Measurements from ENCODE around the gene MMAB. TPM values are rescaled to one million over a fixed set of nuclear protein-coding genes. Genes with fewer than 3 reads are reported as not detected.

Gene MMAB
- total RNA-seq, 1 donor from 2014 or later: 26.4 TPM

GRCh38 chr12:109538191-109538863, 35.0 kb downstream of the MMAB start:
- Mint-ChIP-seq H3K9me3 (no peaks in the 10 kb centered on the region), H3K4me3 (no peak overlapping the region), H3K27ac (no peak overlapping the region), H3K27me3 (ENCODE audit: low read depth) (no peaks in the 10 kb centered on the region), H3K4me1 (peaks cover 5% of the 10 kb centered on the region), H3K36me3 (peaks cover 16% of the 10 kb centered on the region)
- TF ChIP-seq CTCF (IDR thresholded peaks at IDR 0.05; ENCODE audit: unreplicated experiment): no peak
- no peak for DNase-seq (ENCODE audit: low spot score in 2 of 2, unreplicated experiment in 2 of 2)

- Mint-ChIP-seq H3K27ac (no peak overlapping the region), H3K9me3 (no peaks in the 10 kb centered on the region), H3K4me1 (peaks cover 5% of the 10 kb centered on the region), H3K4me3 (no peak overlapping the region), H3K27me3 (ENCODE audit: low read depth) (no peaks in the 10 kb centered on the region), H3K36me3 (peaks cover 19% of the 10 kb centered on the region)
- no peak for DNase-seq (ENCODE audit: low spot score in 2 of 2, unreplicated experiment in 2 of 2)
- no peak for TF ChIP-seq CTCF (IDR thresholded peaks at IDR 0.05; ENCODE audit: unreplicated experiment)
Observed at GRCh38 chr12:109537136-109537535, 36.2 kb downstream of the MMAB start.

GRCh38 chr12:109535863-109536250, 37.4 kb downstream of the MMAB start:
- no peak for DNase-seq (ENCODE audit: low spot score in 2 of 2, unreplicated experiment in 2 of 2)
- Mint-ChIP-seq H3K9me3 (no peaks in the 10 kb centered on the region), H3K27me3 (ENCODE audit: low read depth) (no peaks in the 10 kb centered on the region), H3K27ac (no peak overlapping the region), H3K36me3 (peaks cover 27% of the 10 kb centered on the region), H3K4me3 (no peak overlapping the region), H3K4me1 (peaks cover 5% of the 10 kb centered on the region)
- TF ChIP-seq CTCF (IDR thresholded peaks at IDR 0.05; ENCODE audit: unreplicated experiment): no peak

- no peaks in the 10 kb centered on the region for H3K9me3 Mint-ChIP-seq
- no peaks in the 10 kb centered on the region for H3K27me3 Mint-ChIP-seq (ENCODE audit: low read depth)
- DNase-seq (ENCODE audit: low spot score in 2 of 2, unreplicated experiment in 2 of 2): no peak
- no peak overlapping the region for H3K4me3 Mint-ChIP-seq
- peaks cover 7% of the 10 kb centered on the region for H3K4me1 Mint-ChIP-seq
- TF ChIP-seq CTCF (IDR thresholded peaks at IDR 0.05; ENCODE audit: unreplicated experiment): no peak
- no peak overlapping the region for H3K27ac Mint-ChIP-seq
- peaks cover 29% of the 10 kb centered on the region for H3K36me3 Mint-ChIP-seq
Observed at GRCh38 chr12:109535231-109535862, 38.0 kb downstream of the MMAB start.

- Mint-ChIP-seq H3K27me3 (ENCODE audit: low read depth) (no peaks in the 10 kb centered on the region), H3K4me1 (peaks cover 15% of the 10 kb centered on the region), H3K27ac (no peak overlapping the region), H3K4me3 (no peak overlapping the region), H3K36me3 (peaks cover 32% of the 10 kb centered on the region), H3K9me3 (no peaks in the 10 kb centered on the region)
- TF ChIP-seq CTCF (IDR thresholded peaks at IDR 0.05; ENCODE audit: unreplicated experiment): no peak
- DNase-seq (ENCODE audit: low spot score in 2 of 2, unreplicated experiment in 2 of 2): no peak
Observed at GRCh38 chr12:109534456-109534855, 38.8 kb downstream of the MMAB start.
